Panc1 (cell line): Measurements from ENCODE around the gene IL1RAPL1.

ENCODE experiments used
- POLR2AphosphoS5 ChIP-seq: IDR thresholded peaks from 2 replicates; pipeline ENCODE4 v1.6.1; 2012; ENCODE audit warnings: mild to moderate bottlenecking, low read depth, low read length, moderate library complexity
- SIN3A ChIP-seq: IDR thresholded peaks from 2 replicates; pipeline ENCODE4 v1.6.1; 2012; ENCODE audit warnings: low read depth, mild to moderate bottlenecking, low read length, moderate library complexity, borderline replicate concordance; ENCODE audit not compliant: insufficient read depth
- TCF7L2 ChIP-seq: IDR thresholded peaks from 2 replicates; pipeline ENCODE4 v1.6.1; 2011; ENCODE audit warnings: mild to moderate bottlenecking, low read depth, low read length, inconsistent platforms
- TF ChIP-seq, protein P1 (sequence below): fragments of 450-650 bp; IDR thresholded peaks from 2 replicates; pipeline ENCODE4 v1.5.1; 2017; ENCODE audit warnings: mild to moderate bottlenecking
- TF ChIP-seq, protein P2 (sequence below), 2 experiments: IDR thresholded peaks; 2 replicates each; pipeline ENCODE4 v1.6.1; 2011 to 2012; ENCODE audit warnings: low read depth in 2 of 2, control low read depth in 1 of 2, low read length in 1 of 2, mild to moderate bottlenecking in 1 of 2, moderate library complexity in 1 of 2; ENCODE audit not compliant: insufficient read depth in 1 of 2

DNA sequence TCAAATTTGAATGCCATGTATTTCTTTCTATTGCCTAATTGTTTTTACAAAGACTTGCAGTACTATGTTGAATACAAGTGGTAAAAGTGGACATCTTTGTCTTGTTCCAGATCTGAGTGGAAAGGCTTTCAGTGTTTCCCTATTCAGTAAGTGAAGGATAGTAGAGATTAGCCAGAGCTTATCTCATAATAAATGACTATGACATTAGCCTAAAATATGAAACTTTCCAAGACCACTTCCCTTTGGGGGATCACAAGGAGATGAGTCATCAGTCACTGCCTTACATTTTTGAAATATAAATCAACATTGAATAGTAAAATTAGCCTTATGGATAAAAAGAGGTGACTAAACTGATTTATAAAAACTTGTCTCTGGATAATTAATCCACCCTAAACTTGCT lies 1074.0 kb downstream of the IL1RAPL1 start:
- TF ChIP-seq, protein P1, sequence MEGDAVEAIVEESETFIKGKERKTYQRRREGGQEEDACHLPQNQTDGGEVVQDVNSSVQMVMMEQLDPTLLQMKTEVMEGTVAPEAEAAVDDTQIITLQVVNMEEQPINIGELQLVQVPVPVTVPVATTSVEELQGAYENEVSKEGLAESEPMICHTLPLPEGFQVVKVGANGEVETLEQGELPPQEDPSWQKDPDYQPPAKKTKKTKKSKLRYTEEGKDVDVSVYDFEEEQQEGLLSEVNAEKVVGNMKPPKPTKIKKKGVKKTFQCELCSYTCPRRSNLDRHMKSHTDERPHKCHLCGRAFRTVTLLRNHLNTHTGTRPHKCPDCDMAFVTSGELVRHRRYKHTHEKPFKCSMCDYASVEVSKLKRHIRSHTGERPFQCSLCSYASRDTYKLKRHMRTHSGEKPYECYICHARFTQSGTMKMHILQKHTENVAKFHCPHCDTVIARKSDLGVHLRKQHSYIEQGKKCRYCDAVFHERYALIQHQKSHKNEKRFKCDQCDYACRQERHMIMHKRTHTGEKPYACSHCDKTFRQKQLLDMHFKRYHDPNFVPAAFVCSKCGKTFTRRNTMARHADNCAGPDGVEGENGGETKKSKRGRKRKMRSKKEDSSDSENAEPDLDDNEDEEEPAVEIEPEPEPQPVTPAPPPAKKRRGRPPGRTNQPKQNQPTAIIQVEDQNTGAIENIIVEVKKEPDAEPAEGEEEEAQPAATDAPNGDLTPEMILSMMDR, result no peak
- no peak for TF ChIP-seq POLR2AphosphoS5
- TF ChIP-seq SIN3A, result no peak
- TF ChIP-seq TCF7L2, result no peak
- TF ChIP-seq, protein P2, sequence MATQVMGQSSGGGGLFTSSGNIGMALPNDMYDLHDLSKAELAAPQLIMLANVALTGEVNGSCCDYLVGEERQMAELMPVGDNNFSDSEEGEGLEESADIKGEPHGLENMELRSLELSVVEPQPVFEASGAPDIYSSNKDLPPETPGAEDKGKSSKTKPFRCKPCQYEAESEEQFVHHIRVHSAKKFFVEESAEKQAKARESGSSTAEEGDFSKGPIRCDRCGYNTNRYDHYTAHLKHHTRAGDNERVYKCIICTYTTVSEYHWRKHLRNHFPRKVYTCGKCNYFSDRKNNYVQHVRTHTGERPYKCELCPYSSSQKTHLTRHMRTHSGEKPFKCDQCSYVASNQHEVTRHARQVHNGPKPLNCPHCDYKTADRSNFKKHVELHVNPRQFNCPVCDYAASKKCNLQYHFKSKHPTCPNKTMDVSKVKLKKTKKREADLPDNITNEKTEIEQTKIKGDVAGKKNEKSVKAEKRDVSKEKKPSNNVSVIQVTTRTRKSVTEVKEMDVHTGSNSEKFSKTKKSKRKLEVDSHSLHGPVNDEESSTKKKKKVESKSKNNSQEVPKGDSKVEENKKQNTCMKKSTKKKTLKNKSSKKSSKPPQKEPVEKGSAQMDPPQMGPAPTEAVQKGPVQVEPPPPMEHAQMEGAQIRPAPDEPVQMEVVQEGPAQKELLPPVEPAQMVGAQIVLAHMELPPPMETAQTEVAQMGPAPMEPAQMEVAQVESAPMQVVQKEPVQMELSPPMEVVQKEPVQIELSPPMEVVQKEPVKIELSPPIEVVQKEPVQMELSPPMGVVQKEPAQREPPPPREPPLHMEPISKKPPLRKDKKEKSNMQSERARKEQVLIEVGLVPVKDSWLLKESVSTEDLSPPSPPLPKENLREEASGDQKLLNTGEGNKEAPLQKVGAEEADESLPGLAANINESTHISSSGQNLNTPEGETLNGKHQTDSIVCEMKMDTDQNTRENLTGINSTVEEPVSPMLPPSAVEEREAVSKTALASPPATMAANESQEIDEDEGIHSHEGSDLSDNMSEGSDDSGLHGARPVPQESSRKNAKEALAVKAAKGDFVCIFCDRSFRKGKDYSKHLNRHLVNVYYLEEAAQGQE (IDR thresholded peaks at IDR 0.05; ENCODE audit: insufficient read depth in 1 of 2, low read depth in 2 of 2, low read length in 1 of 2), result no peak
